Measurements from ENCODE around the gene MYOZ3.

GRCh38 chr5:150706776-150707390 is 45.8 kb downstream of the MYOZ3 start:
- TF ChIP-seq CTCF (IDR thresholded peaks at IDR 0.05; ENCODE audit: poor library complexity) (no peak), EZH2phosphoT487 (IDR thresholded peaks at IDR 0.05; ENCODE audit: low read depth, severe bottlenecking, unreplicated experiment) (no peak)

All from hepatocyte (in vitro differentiated cells).